Measurements from ENCODE around the gene KMT2A.

- TF ChIP-seq, protein P1, sequence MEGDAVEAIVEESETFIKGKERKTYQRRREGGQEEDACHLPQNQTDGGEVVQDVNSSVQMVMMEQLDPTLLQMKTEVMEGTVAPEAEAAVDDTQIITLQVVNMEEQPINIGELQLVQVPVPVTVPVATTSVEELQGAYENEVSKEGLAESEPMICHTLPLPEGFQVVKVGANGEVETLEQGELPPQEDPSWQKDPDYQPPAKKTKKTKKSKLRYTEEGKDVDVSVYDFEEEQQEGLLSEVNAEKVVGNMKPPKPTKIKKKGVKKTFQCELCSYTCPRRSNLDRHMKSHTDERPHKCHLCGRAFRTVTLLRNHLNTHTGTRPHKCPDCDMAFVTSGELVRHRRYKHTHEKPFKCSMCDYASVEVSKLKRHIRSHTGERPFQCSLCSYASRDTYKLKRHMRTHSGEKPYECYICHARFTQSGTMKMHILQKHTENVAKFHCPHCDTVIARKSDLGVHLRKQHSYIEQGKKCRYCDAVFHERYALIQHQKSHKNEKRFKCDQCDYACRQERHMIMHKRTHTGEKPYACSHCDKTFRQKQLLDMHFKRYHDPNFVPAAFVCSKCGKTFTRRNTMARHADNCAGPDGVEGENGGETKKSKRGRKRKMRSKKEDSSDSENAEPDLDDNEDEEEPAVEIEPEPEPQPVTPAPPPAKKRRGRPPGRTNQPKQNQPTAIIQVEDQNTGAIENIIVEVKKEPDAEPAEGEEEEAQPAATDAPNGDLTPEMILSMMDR (IDR thresholded peaks at IDR 0.05), result no peak
- no peak for TF ChIP-seq POLR2A (IDR thresholded peaks at IDR 0.05)
These were observed 23.4 kb upstream of the KMT2A start for GRCh38 chr11:118412921-118413320.

Data from thyroid gland (tissue), 4 donors.